Right cardiac atrium (tissue), 5 donors: ENCODE measurements around the gene CYP2W1. TPM values are rescaled to one million over a fixed set of nuclear protein-coding genes. Genes with fewer than 3 reads are reported as not detected.

ENCODE experiments used
- ATAC-seq, 2 donors: fragments of 200-7000 bp; cut with Tn5 transposase; one replicate each; pipeline versions ENCODE4 v1.8.0 to v1.9.1; 2020; ENCODE audit warnings: moderate library complexity in 2 of 2, mild to moderate bottlenecking in 1 of 2
- DNase-seq, 3 donors: peaks; one replicate each; pipeline ENCODE4 v3.0.0-alpha.2; 2020
- H3K27ac ChIP-seq: one replicate; pipeline ENCODE4 v1.5.1; 2013; ENCODE audit warnings: mild to moderate bottlenecking, low read length, control low read depth, moderate library complexity
- H3K27me3 ChIP-seq: one replicate; pipeline ENCODE4 v1.6.1; 2013; ENCODE audit not compliant: control insufficient read depth, insufficient read depth
- H3K4me1 ChIP-seq: one replicate; pipeline ENCODE4 v1.6.1; 2013; ENCODE audit warnings: low read length; ENCODE audit not compliant: control insufficient read depth, insufficient read depth
- H3K4me3 ChIP-seq: one replicate; pipeline ENCODE4 v1.5.1; 2013; ENCODE audit warnings: low read length, control low read depth
- H3K9me3 ChIP-seq: one replicate; pipeline ENCODE4 v1.6.1; 2013; ENCODE audit warnings: low read length; ENCODE audit not compliant: control insufficient read depth
- WGBS: extraction: QIAGEN DNeasy Blood & Tissue Kit; methylation state at CpG from one replicate; pipeline ENCODE4 v1.1.7; 2013; 5-methylcytosine and 5-hydroxymethylcytosine counted together
- intact Hi-C, 4 donors: fragments of 100-400 bp; cut with DNase I; formaldehyde crosslinking; loops; one replicate each; pipeline versions ENCODE4 v1.11.0 to v1.14.0; 2022 to 2023
- long read RNA-seq, 4 donors: library from polyadenylated mRNA; unstranded; transcript quantifications; one replicate each; pipeline ENCODE4 v2.0.0, GENCODE V29; 2020 to 2021
- polyA plus RNA-seq: library from polyadenylated mRNA; stranded (reverse); fragments of 200-250 nt; gene quantifications from one replicate; pipeline ENCODE4 v1.2.3, GENCODE V29; 2013
- total RNA-seq, 4 donors: library from RNA; stranded (reverse); fragmentation: NEBNext Ultra II Directional; extraction: Animal tissue kit (Norgen Biotek cat#: 25700); gene quantifications; one replicate each; pipeline ENCODE4 v1.2.1, GENCODE V29; 2021
- donor health status: healthy with polysubstance abuse.
- donor health status: DM: no; HTN: yes; CAD: no.
- donor health status: DM: no; HTN: no; CAD: no.
- donor health status: DM: no; HTN: yes; CAD: no; lungs with severe emphysema.
- donor health status: DM: yes; HTN: yes; CAD: no.

The CYP2W1 gene
- total RNA-seq (not detected), polyA plus RNA-seq (not detected)
- long read RNA-seq, donor 1, result 0 reads
- long read RNA-seq, donor 2, result 0 reads
- long read RNA-seq, donor 3, result 0 reads
- long read RNA-seq, donor 4, result 0 reads

GRCh38 chr7:983004-983615 lies at the start of gene CYP2W1:
CYP2W1 (plus strand) TSS chr7:983181; CDS start chr7:983212, 31 bp downstream.
- no peaks in the 10 kb centered on the region for H3K27me3 ChIP-seq
- H3K27ac ChIP-seq, result no peak within 1 kb of the TSS
- WGBS, result 66% methylated on average over 34 of the region's 34 CpGs

GRCh38 chr7:934469-935163 lies 48.4 kb upstream of the CYP2W1 start:
- no peak overlapping the region for H3K27ac ChIP-seq
- H3K27me3 ChIP-seq, result no peaks in the 10 kb centered on the region
- ATAC-seq (no peak), DNase-seq (peak; percentile 6 to 33 (median 28))
- intact Hi-C loops, result no loop called here
- no peaks in the 10 kb centered on the region for H3K9me3 ChIP-seq
- 89% methylated on average over 34 of the region's 34 CpGs for WGBS
- no peaks in the 10 kb centered on the region for H3K4me1 ChIP-seq
- no peak overlapping the region for H3K4me3 ChIP-seq

More at GRCh38 chr7:983004-983615, at the start of gene CYP2W1:
- no peaks in the 10 kb centered on the region for H3K9me3 ChIP-seq
- peak in 1 of 3 donors; percentile 54 for DNase-seq
- H3K4me3 ChIP-seq, result no peak within 1 kb of the TSS
- no peaks in the 10 kb centered on the region for H3K4me1 ChIP-seq
- intact Hi-C loops, result loop anchor here in 1 of 4 donors (10.0 kb wide), 1 partner anchor 162 kb away; no protein-coding TSS in a partner anchor
- no peak for ATAC-seq

- no peaks in the 10 kb centered on the region for H3K27me3 ChIP-seq
- WGBS, result 85% methylated on average over 46 of the region's 46 CpGs
- intact Hi-C loops, result no loop called here
- H3K9me3 ChIP-seq, result no peaks in the 10 kb centered on the region
- ATAC-seq (peak; percentile 8 to 27), DNase-seq (peak; percentile 10 to 48 (median 45))
- H3K27ac ChIP-seq, result no peak overlapping the region
- H3K4me3 ChIP-seq, result no peak overlapping the region
- H3K4me1 ChIP-seq, result no peaks in the 10 kb centered on the region
These were observed 47.7 kb upstream of the CYP2W1 start for GRCh38 chr7:935164-935873.

- Histone ChIP-seq H3K27ac (no peak overlapping the region), H3K4me3 (no peak overlapping the region), H3K27me3 (no peaks in the 10 kb centered on the region), H3K9me3 (no peaks in the 10 kb centered on the region), H3K4me1 (no peaks in the 10 kb centered on the region)
- no peak for ATAC-seq
- DNase-seq, result peak; percentile 7 to 39 (median 39)
- intact Hi-C loops, result no loop called here
- WGBS, result 94% methylated on average over 28 of the region's 28 CpGs
These were observed 47.1 kb upstream of the CYP2W1 start for GRCh38 chr7:935874-936385.

- 81% methylated on average over 22 of the region's 22 CpGs for WGBS
- DNase-seq (peak; percentile 16 to 53 (median 50)), ATAC-seq (no peak)
- H3K9me3 ChIP-seq, result no peaks in the 10 kb centered on the region
- H3K4me1 ChIP-seq, result no peaks in the 10 kb centered on the region
- no peak overlapping the region for H3K4me3 ChIP-seq
- no peaks in the 10 kb centered on the region for H3K27me3 ChIP-seq
- H3K27ac ChIP-seq, result no peak overlapping the region
- intact Hi-C loops, result no loop called here
These were observed 46.5 kb upstream of the CYP2W1 start for GRCh38 chr7:936386-937054.

GRCh38 chr7:937856-938484 lies 45.0 kb upstream of the CYP2W1 start:
- no peak overlapping the region for H3K27ac ChIP-seq
- no peak overlapping the region for H3K4me3 ChIP-seq
- 86% methylated on average over 16 of the region's 16 CpGs for WGBS
- intact Hi-C loops, result no loop called here
- H3K4me1 ChIP-seq, result no peaks in the 10 kb centered on the region
- H3K27me3 ChIP-seq, result no peaks in the 10 kb centered on the region
- ATAC-seq (no peak), DNase-seq (peak in 2 of 3 donors; percentile 9 to 20)
- no peaks in the 10 kb centered on the region for H3K9me3 ChIP-seq

- ATAC-seq, result no peak
- intact Hi-C loops, result no loop called here
- no peaks in the 10 kb centered on the region for H3K4me1 ChIP-seq
- H3K27ac ChIP-seq, result no peak overlapping the region
- 96% methylated on average over 27 of the region's 27 CpGs for WGBS
- no peaks in the 10 kb centered on the region for H3K9me3 ChIP-seq
- H3K27me3 ChIP-seq, result no peaks in the 10 kb centered on the region
- DNase-seq, result peak; percentile 5 to 36 (median 13)
- no peak overlapping the region for H3K4me3 ChIP-seq
These were observed 44.3 kb upstream of the CYP2W1 start for GRCh38 chr7:938546-939185.

- Histone ChIP-seq H3K4me1 (no peaks in the 10 kb centered on the region), H3K27me3 (no peaks in the 10 kb centered on the region), H3K27ac (no peak overlapping the region), H3K9me3 (no peaks in the 10 kb centered on the region), H3K4me3 (no peak overlapping the region)
- intact Hi-C loops, result no loop called here
- DNase-seq, result no peak
- 94% methylated on average over 4 of the region's 4 CpGs for WGBS
- no peak for ATAC-seq
These were observed 43.1 kb upstream of the CYP2W1 start for GRCh38 chr7:939843-940242.

GRCh38 chr7:940599-941408 lies 42.2 kb upstream of the CYP2W1 start:
- no peak for DNase-seq
- no peak overlapping the region for H3K4me3 ChIP-seq
- no peak overlapping the region for H3K27ac ChIP-seq
- no peaks in the 10 kb centered on the region for H3K27me3 ChIP-seq
- H3K4me1 ChIP-seq, result no peaks in the 10 kb centered on the region
- no peak for ATAC-seq
- 44% methylated on average over 2 of the region's 2 CpGs for WGBS
- intact Hi-C loops, result no loop called here
- H3K9me3 ChIP-seq, result no peaks in the 10 kb centered on the region
